Fibroblast of upper back skin (primary cell): ENCODE measurements around the gene MMP17.

Experiments
- DNase-seq: peaks from one replicate; pipeline ENCODE4 v3.0.0-alpha.2; 2013

MMP17 gene

GRCh38 chr12:131896080-131896810 lies 68.1 kb downstream of the MMP17 start:
- peak; percentile 85 for DNase-seq

- DNase-seq = no peak
Observed at GRCh38 chr12:131896811-131897270, 68.6 kb downstream of the MMP17 start.

- DNase-seq = no peak
Observed at GRCh38 chr12:131897276-131897675, 69.1 kb downstream of the MMP17 start.

- DNase-seq = no peak
Observed at GRCh38 chr12:131897875-131898274, 69.7 kb downstream of the MMP17 start.

GRCh38 chr12:131900397-131900796 lies 72.2 kb downstream of the MMP17 start:
- no peak for DNase-seq
